Right renal pelvis (tissue), 4 donors: ENCODE results near the gene ADGRV1. TPM values are rescaled to one million over a fixed set of nuclear protein-coding genes. Genes with fewer than 3 reads are reported as not detected.

Source experiments
- DNase-seq, 4 donors: peaks; one replicate each; pipeline ENCODE4 v3.0.0-alpha.2; 2013; ENCODE audit warnings: low read depth in 4 of 4, low spot score in 3 of 4, missing footprints in 1 of 4
- polyA plus RNA-seq, 4 donors: library from polyadenylated mRNA; unstranded; fragments of 120-200 nt; gene quantifications; one replicate each; pipeline ENCODE4 v1.2.1, GENCODE V29; 2013; ENCODE audit not compliant: insufficient read length in 4 of 4

ADGRV1 gene
- polyA plus RNA-seq, 4 donors: 8.6 to 12.6 (median 12.0) TPM

GRCh38 chr5:91143840-91144239, 585.2 kb downstream of the ADGRV1 start:
- DNase-seq: no peak

- no peak for DNase-seq
These were observed 586.1 kb downstream of the ADGRV1 start for GRCh38 chr5:91144491-91145332.

DNA sequence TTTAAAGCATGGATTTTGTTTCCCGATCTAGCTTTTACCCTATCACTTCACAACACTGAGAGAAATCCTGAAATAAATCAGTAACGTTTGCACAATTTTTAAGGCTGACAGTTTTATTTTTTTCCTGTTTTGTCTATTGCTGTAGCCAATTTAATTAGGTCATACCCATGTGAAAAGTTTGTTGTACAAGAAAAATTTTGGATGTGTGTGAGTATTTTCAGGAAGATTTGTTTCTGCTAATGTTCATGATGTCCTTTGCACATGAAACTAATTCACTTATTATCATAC, 586.7 kb downstream of the ADGRV1 start:
- DNase-seq: no peak

DNA sequence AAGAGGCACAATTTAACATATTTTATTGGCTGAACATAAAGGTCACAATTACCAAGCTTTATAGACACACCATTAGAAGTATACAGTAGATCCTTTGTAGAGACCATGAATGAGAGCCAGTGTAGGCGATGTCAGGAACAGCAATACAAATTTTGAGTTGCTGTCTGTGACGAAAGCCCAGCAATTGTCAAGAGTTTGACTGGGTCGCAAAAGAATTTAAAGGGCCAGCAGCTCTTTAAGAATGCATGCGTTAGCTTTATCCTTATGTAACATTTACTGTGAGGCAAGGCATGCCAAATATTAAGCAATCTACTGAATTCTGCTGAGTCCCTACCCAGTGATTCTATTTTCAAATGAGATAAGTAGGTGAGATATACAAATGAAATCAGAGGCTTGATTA, 587.6 kb downstream of the ADGRV1 start:
- no peak for DNase-seq

DNA sequence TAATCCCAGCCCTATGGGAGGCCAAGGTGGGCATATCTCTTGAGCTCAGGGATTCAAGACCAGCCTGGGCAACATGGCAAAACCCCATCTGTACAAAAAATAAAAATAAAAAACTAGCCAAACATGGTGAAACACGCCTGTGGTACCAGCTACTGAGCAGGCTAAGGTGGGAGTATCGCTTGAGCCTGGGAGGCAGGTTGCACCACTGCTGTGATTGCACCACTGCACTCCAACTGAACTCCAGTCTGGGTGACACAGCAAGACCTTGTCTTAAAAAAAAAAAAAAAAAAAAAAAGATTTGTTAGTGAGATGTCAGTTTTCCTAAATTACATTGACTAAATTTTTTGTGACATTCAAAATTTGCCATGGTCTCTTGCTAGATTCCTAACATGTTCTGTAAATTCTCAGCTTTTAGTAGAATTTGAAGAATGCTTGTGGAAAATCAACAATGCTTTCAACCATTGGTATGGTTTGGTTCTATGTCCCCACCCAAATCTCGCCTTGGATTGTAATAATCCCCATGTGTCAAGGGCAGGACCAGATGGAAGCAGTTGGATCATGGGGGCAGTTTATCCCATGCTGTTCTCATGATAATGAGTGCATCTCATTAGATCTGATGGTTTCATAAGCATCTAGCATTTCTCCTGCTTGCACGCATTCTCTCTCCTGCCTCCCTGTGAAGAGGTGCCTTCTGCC, 588.5 kb downstream of the ADGRV1 start:
- no peak for DNase-seq

DNA sequence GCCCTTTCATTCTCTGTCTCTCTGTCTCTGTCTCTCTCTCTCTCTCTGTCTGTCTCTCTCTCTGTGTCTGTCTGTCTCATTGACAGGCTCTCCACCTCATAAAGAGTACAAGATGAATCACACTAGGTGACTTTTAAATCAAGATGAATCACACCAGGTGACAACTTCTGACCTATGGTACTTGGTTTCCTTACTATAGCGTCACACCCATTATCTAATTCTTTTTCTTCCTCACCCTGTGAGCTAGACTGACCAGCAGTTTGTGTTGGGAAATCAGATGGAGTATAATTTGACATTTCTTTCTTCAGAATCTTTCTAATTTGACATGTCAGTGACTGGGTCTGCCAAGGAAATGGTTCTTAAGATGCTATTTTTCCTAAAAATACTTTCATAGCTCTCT, 591.6 kb downstream of the ADGRV1 start:
- DNase-seq: no peak

GRCh38 chr5:91150636-91151035, 592.0 kb downstream of the ADGRV1 start:
- no peak for DNase-seq

GRCh38 chr5:91151947-91152346, 593.4 kb downstream of the ADGRV1 start:
- no peak for DNase-seq

GRCh38 chr5:91154338-91154737, 595.7 kb downstream of the ADGRV1 start:
- no peak for DNase-seq

DNA sequence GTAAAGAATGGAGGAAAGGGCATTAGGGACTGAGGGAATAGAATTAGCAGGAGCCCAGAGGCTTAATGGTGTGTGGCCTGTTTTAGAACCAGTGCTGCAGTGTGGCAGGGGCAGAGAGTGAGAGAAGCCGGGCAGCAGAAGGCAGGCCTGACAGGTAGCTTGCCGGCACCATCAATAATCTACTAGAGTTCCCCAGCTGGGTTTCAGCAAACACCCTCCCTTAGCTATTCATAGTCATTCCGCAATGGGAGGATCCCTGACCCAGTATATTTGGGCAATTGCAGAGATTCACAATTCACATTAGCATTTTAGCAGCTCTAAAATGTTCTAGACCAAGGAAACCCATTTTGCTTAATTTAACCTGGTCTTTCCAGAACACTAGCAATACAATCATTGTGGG, 596.7 kb downstream of the ADGRV1 start:
- DNase-seq: no peak

DNA sequence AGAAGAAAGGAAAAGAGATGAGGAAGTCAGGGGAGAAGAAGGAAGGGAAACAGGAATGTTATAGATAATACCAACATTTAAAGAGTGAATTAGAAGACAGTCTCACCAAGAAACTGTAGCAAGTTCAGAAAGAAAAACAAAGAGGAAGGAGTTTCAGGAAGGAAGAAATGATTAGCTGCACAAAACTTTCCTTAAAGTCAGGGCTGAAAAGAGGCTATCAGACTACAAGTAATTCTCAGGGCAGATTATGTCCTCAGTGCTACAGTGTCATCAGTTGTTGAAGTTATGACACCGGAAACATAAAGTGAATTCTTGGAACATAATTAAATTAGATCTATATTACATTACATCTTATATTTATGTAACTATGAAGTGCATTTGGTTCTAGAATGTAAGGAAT, 597.6 kb downstream of the ADGRV1 start:
- no peak for DNase-seq

GRCh38 chr5:91158011-91158410, 599.4 kb downstream of the ADGRV1 start:
- no peak for DNase-seq

- DNase-seq: no peak
These were observed 601.0 kb downstream of the ADGRV1 start for GRCh38 chr5:91159647-91160046.

- DNase-seq: no peak
These were observed 602.2 kb downstream of the ADGRV1 start for GRCh38 chr5:91160714-91161285.

GRCh38 chr5:91162534-91163381, 604.2 kb downstream of the ADGRV1 start:
- no peak for DNase-seq

DNA sequence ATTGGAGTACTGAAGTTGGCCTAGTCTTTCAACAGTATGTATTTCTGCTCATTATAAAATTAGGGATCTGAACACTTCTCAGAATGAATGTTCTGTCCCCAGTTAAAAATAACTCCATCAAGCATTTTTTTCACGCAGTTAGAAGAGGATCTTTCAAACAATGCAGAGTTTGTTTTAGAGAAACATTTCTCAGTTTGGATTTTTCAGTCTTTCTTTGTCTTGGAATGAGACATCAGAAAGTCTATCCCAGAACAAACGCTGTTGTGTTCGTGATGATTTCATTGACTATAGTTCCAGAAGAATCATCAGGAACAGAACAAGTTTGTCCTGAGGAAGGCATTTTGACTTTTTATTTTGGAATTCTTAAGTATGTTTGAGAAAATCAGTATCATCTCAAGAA, 605.8 kb downstream of the ADGRV1 start:
- DNase-seq: no peak

GRCh38 chr5:91166059-91166807, 607.6 kb downstream of the ADGRV1 start:
- no peak for DNase-seq

GRCh38 chr5:91168859-91169258, 610.3 kb downstream of the ADGRV1 start:
- no peak for DNase-seq

DNA sequence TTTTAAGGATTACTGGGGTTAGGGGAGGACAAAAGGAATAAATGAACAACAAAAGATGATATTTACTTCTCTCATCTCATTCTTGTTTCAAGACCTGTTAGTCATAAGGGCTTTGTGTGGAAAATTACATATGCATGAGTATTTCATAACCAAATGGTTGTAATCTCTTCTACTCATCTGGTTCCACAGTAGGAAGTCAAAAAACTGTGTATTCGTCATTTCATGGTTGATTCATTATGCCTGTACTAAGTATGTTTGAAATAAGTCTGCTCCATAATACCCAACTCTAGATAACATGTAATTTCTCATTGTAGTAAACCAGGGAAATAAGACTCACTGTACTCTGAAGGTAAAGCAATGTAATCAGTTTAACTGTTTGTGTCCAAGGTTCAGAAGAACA, 611.7 kb downstream of the ADGRV1 start:
- DNase-seq: no peak

DNA sequence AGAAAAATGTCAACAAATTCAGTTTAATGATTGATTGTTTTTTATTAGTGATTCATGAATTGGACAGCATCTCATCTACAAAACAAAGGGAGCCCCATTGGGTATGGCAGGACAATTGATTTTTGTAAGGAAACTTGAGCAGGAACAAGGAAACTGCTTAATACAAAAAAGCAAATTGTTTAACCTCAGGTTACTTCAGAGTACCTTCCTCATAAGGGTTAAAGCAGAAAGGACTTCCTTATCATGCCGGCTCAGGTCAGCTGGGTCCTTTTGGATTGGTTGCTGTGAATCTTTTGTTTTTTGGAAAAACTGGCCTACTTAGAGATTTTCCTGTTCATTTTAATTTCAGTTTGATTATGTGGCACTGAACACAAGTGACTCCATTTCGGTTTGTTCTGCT, 612.7 kb downstream of the ADGRV1 start:
- no peak for DNase-seq
